IMR-90 (cell line): Measurements from ENCODE around the gene NUP50. TPM values are rescaled to one million over a fixed set of nuclear protein-coding genes. Genes with fewer than 3 reads are reported as not detected.

Source experiments
- ATAC-seq: fragments of 200-7000 bp; cut with Tn5 transposase; 2 replicates; pipeline ENCODE4 v1.9.1; 2020; ENCODE audit warnings: low read depth, mild to moderate bottlenecking, moderate library complexity
- BruUV-seq: library from RNA; stranded (reverse); fragments of 400-500 nt; replicated peaks from 2 replicates; lab custom pipeline; 2021; lab: Mats Ljungman, UMichigan
- CTCF ChIA-PET: fragments of 300-600 bp; formaldehyde crosslinking; extraction: SDS; loops from one replicate; lab custom pipeline; 2021; ENCODE audit warnings: antibody characterized with exemption; lab: Yijun Ruan, JAX
- POLR2A ChIA-PET: fragments of 300-600 bp; sonication (Branson Sonifier 250); formaldehyde crosslinking; loops from one replicate; lab custom pipeline; 2022; ENCODE audit warnings: antibody characterized with exemption; ENCODE audit not compliant: unreplicated experiment; lab: Charles Lee
- DNase-seq: peaks from one replicate; pipeline ENCODE4 v3.0.0; 2013
- H2AFZ ChIP-seq: replicated peaks from 2 replicates; pipeline ENCODE3; 2013; ENCODE audit warnings: low read length, mild to moderate bottlenecking; ENCODE audit not compliant: poor library complexity
- H2AK5ac ChIP-seq: 2 replicates; pipeline ENCODE4 v1.6.1; 2013; ENCODE audit warnings: low read depth, low read length, inconsistent platforms
- H2AK9ac ChIP-seq: replicated peaks from 2 replicates; pipeline ENCODE3; 2013; ENCODE audit warnings: mild to moderate bottlenecking, low read depth, low read length, moderate library complexity; ENCODE audit not compliant: poor library complexity
- H2BK120ac ChIP-seq: 2 replicates; pipeline ENCODE4 v1.6.1; 2013; ENCODE audit warnings: low read depth, low read length, inconsistent platforms
- H2BK15ac ChIP-seq: 3 replicates; pipeline ENCODE4 v1.6.1; 2013; ENCODE audit warnings: low read depth, low read length, inconsistent platforms
- H2BK20ac ChIP-seq: 2 replicates; pipeline ENCODE4 v1.6.1; 2013; ENCODE audit warnings: low read depth, mild to moderate bottlenecking, inconsistent platforms, low read length, moderate library complexity
- H2BK5ac ChIP-seq: 2 replicates; pipeline ENCODE4 v1.6.1; 2013; ENCODE audit warnings: mild to moderate bottlenecking, low read depth, low read length, inconsistent platforms; ENCODE audit not compliant: poor library complexity, severe bottlenecking
- H3K14ac ChIP-seq: replicated peaks from 2 replicates; pipeline ENCODE4 v1.6.1; 2013; ENCODE audit warnings: low read depth, low read length, inconsistent platforms
- H3K18ac ChIP-seq: 2 replicates; pipeline ENCODE4 v1.6.1; 2013; ENCODE audit warnings: low read depth, low read length, control low read depth
- H3K23ac ChIP-seq: 2 replicates; pipeline ENCODE4 v1.6.1; 2013; ENCODE audit warnings: low read depth, low read length, inconsistent platforms
- H3K27ac ChIP-seq: 2 replicates; pipeline ENCODE4 v1.5.1; 2013; ENCODE audit warnings: mild to moderate bottlenecking, control low read depth, low read length; ENCODE audit not compliant: insufficient read depth
- H3K27me3 ChIP-seq: 2 replicates; pipeline ENCODE4 v1.6.1; 2013; ENCODE audit warnings: low read length; ENCODE audit not compliant: control insufficient read depth, insufficient read depth
- H3K36me3 ChIP-seq: 2 replicates; pipeline ENCODE4 v1.6.1; 2013; ENCODE audit warnings: low read length, mixed read lengths; ENCODE audit not compliant: control insufficient read depth, insufficient read depth
- H3K4ac ChIP-seq: 2 replicates; pipeline ENCODE4 v1.6.1; 2013; ENCODE audit warnings: low read depth, low read length, inconsistent platforms
- H3K4me1 ChIP-seq: 2 replicates; pipeline ENCODE4 v1.6.1; 2013; ENCODE audit warnings: low read length, mixed read lengths; ENCODE audit not compliant: control insufficient read depth, insufficient read depth
- H3K4me2 ChIP-seq: 2 replicates; pipeline ENCODE4 v1.6.1; 2013; ENCODE audit warnings: low read depth, mild to moderate bottlenecking, control low read depth, low read length, moderate library complexity
- H3K4me3 ChIP-seq: 2 replicates; pipeline ENCODE4 v1.5.1; 2013; ENCODE audit warnings: low read depth, mild to moderate bottlenecking, control low read depth, low read length, moderate library complexity; ENCODE audit not compliant: insufficient read depth
- H3K56ac ChIP-seq: 2 replicates; pipeline ENCODE4 v1.6.1; 2013; ENCODE audit warnings: low read length, inconsistent platforms; ENCODE audit not compliant: insufficient read depth; ENCODE audit errors: extremely low read depth
- H3K79me1 ChIP-seq, 2 experiments: 2 replicates each; pipeline ENCODE4 v1.6.1; 2013; ENCODE audit warnings: low read length in 2 of 2, inconsistent platforms in 1 of 2, low read depth in 1 of 2
- H3K9ac ChIP-seq: 2 replicates; pipeline ENCODE4 v1.6.1; 2013; ENCODE audit warnings: low read depth, low read length, control low read depth
- H3K9me1 ChIP-seq: 2 replicates; pipeline ENCODE4 v1.6.1; 2013; ENCODE audit warnings: low read length, inconsistent platforms; ENCODE audit not compliant: insufficient read depth
- H3K9me3 ChIP-seq: 2 replicates; pipeline ENCODE4 v1.6.1; 2013; ENCODE audit warnings: low read length; ENCODE audit not compliant: control insufficient read depth, insufficient read depth
- H4K20me1 ChIP-seq: 2 replicates; pipeline ENCODE4 v1.6.1; 2013; ENCODE audit warnings: low read length, inconsistent platforms; ENCODE audit not compliant: insufficient read depth
- H4K5ac ChIP-seq: 2 replicates; pipeline ENCODE4 v1.6.1; 2013; ENCODE audit warnings: mild to moderate bottlenecking, low read depth, low read length, control low read depth
- H4K8ac ChIP-seq, 2 experiments: 2 replicates each; pipeline ENCODE4 v1.6.1; 2013; ENCODE audit warnings: low read depth in 2 of 2, low read length in 2 of 2, control low read depth in 1 of 2, inconsistent platforms in 1 of 2
- H4K91ac ChIP-seq: 2 replicates; pipeline ENCODE4 v1.6.1; 2013; ENCODE audit warnings: low read depth, low read length, inconsistent platforms; ENCODE audit not compliant: insufficient read depth
- MAFK ChIP-seq: IDR thresholded peaks from 2 replicates; pipeline ENCODE4 v1.6.1; 2012; ENCODE audit warnings: low read depth, low read length, improper control_type of control experiment
- POLR2A ChIP-seq: IDR thresholded peaks from 2 replicates; pipeline ENCODE4 v1.6.1; 2012; ENCODE audit warnings: mild to moderate bottlenecking, low read depth, low read length
- SMC3 ChIP-seq: fragments of 150-350 bp; IDR thresholded peaks from 2 replicates; pipeline ENCODE4 v1.6.1; 2016; ENCODE audit warnings: low read depth, mild to moderate bottlenecking, antibody characterized with exemption, low read length, moderate library complexity
- WGBS, 2 experiments: methylation state at CpG; one replicate each; pipeline versions ENCODE4 v1.1.5 to v1.1.7; 2013; ENCODE audit warnings: missing lambda C conversion rate in 2 of 2; ENCODE audit not compliant: insufficient read length in 1 of 2; ENCODE audit errors: extremely low coverage in 2 of 2; 5-methylcytosine and 5-hydroxymethylcytosine counted together
- dilution Hi-C: fragments of 300-500 bp; cut with HindIII; formaldehyde crosslinking; loops from one replicate; pipeline ENCODE4 v1.14.3; 2018; ENCODE audit warnings: low sequenced_read_pairs; ENCODE audit not compliant: unreplicated experiment
- in situ Hi-C: fragments of 300-500 bp; cut with MboI; formaldehyde crosslinking; loops from 3 replicates; pipeline ENCODE4 v1.14.3; 2019; ENCODE audit warnings: low sequenced_read_pairs, inconsistent platforms, mixed read lengths
- intact Hi-C: fragments of 100-400 bp; cut with micrococcal nuclease; formaldehyde crosslinking; loops from 2 replicates; pipeline ENCODE4 v1.10.0; 2022
- polyA plus RNA-seq, 3 experiments: library from polyadenylated mRNA; depleted of rRNA; stranded (reverse); fragments of >200 nt; gene quantifications; 2 replicates each; pipeline ENCODE4 v1.2.3, GENCODE V29; 2012; ENCODE audit warnings: low replicate concordance in 1 of 3
- total RNA-seq: library from RNA; depleted of rRNA; stranded (reverse); fragments of >200 nt; gene quantifications from 2 replicates; pipeline ENCODE4 v1.2.3, GENCODE V29; 2012
- TF ChIP-seq, protein P1 (sequence below): conservative IDR thresholded peaks from 2 replicates; pipeline ENCODE4 v1.5.1; 2012; ENCODE audit warnings: mild to moderate bottlenecking, low read depth, low read length, improper control_type of control experiment

Gene NUP50
- total and polyA plus RNA-seq, 2 of the 4 experiments (the other 2 are of a cell fraction): 12.8 to 65.4 TPM

DNA sequence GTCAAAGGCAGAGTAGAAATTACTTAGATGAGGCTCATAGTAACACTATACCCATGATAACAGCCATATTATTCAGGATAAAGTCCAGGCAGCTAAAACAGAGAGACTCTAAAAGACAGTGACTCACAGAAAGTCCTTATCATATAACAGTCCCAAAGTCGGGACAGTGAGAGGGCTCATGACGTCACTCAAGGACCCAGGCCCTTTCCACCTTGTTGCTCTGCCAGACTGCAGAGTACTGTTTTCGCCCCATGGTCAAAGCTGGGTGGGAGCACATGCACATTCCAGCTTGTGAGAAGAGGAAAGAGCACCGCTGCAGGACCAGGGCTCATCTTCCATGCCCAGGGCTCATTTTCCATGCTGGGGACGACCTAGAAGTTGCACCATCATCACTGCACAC is 29.4 kb upstream of the NUP50 start:
- no peak overlapping the region for H3K4ac ChIP-seq
- peaks cover 10% of the 10 kb centered on the region for H3K9me3 ChIP-seq
- in situ Hi-C loops: no loop called here
- peaks cover 12% of the 10 kb centered on the region for H3K36me3 ChIP-seq
- no peak overlapping the region for H3K18ac ChIP-seq
- no peak overlapping the region for H2AK5ac ChIP-seq
- H3K9me1 ChIP-seq: no peaks in the 10 kb centered on the region
- no peak overlapping the region for H3K4me3 ChIP-seq
- H2BK120ac ChIP-seq: no peak overlapping the region
- no peak overlapping the region for H2AK9ac ChIP-seq
- 0 out of 4 replicates have a peak, but pooled peaks cover 0 to 2% of the 10 kb centered on the region in 2 experiments for H3K79me1 ChIP-seq
- no peak overlapping the region for H3K4me2 ChIP-seq
- H2BK15ac ChIP-seq: no peak overlapping the region
- no peaks in the 10 kb centered on the region for H4K20me1 ChIP-seq
- H3K27ac ChIP-seq: no peak overlapping the region
- dilution Hi-C loops: no loop called here
- intact Hi-C loops: no loop called here
- TF ChIP-seq POLR2A (no peak), MAFK (no peak), SMC3 (no peak)
- TF ChIP-seq, protein P1, sequence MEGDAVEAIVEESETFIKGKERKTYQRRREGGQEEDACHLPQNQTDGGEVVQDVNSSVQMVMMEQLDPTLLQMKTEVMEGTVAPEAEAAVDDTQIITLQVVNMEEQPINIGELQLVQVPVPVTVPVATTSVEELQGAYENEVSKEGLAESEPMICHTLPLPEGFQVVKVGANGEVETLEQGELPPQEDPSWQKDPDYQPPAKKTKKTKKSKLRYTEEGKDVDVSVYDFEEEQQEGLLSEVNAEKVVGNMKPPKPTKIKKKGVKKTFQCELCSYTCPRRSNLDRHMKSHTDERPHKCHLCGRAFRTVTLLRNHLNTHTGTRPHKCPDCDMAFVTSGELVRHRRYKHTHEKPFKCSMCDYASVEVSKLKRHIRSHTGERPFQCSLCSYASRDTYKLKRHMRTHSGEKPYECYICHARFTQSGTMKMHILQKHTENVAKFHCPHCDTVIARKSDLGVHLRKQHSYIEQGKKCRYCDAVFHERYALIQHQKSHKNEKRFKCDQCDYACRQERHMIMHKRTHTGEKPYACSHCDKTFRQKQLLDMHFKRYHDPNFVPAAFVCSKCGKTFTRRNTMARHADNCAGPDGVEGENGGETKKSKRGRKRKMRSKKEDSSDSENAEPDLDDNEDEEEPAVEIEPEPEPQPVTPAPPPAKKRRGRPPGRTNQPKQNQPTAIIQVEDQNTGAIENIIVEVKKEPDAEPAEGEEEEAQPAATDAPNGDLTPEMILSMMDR: no peak
- H3K56ac ChIP-seq: no peak overlapping the region
- H3K27me3 ChIP-seq: no peaks in the 10 kb centered on the region
- no peak overlapping the region for H3K23ac ChIP-seq
- no peak for ATAC-seq
- CTCF ChIA-PET: no interaction called here
- no peak overlapping the region for H2BK5ac ChIP-seq
- H4K91ac ChIP-seq: no peak overlapping the region
- DNase-seq: no peak
- H3K4me1 ChIP-seq: no peaks in the 10 kb centered on the region
- H3K14ac ChIP-seq: no peak overlapping the region
- H4K5ac ChIP-seq: no peak overlapping the region
- 100% methylated on average over 2 of the region's 5 CpGs; no CpG with 5 or more reads in 1 of the 2 experiments for WGBS, 2 experiments
- no peak overlapping the region for H4K8ac ChIP-seq
- POLR2A ChIA-PET: no interaction called here
- no TSS peak for BruUV-seq
- H2BK20ac ChIP-seq: no peak overlapping the region
- H3K9ac ChIP-seq: no peak overlapping the region
- H2AFZ ChIP-seq: no peak overlapping the region
